Testis (tissue), 3 donors: Measurements from ENCODE around the gene ABLIM3. TPM values are rescaled to one million over a fixed set of nuclear protein-coding genes. Genes with fewer than 3 reads are reported as not detected.
A peak's percentile ranks its signal among the peaks of the same experiment; 100 is the strongest.

ENCODE experiments used
- DNase-seq: peaks from one replicate; pipeline ENCODE4 v3.0.0-alpha.2; 2019
- H3K27ac ChIP-seq, 2 donors: fragments of 200-600 bp; sonication (generic); one replicate each; pipeline ENCODE4 v1.5.1; 2019
- H3K27me3 ChIP-seq: fragments of 200-600 bp; sonication (generic); one replicate; pipeline ENCODE4 v1.5.1; 2019
- H3K36me3 ChIP-seq: fragments of 200-600 bp; sonication (generic); one replicate; pipeline ENCODE4 v1.5.1; 2017; ENCODE audit warnings: low read depth; ENCODE audit errors: missing control alignments
- H3K4me1 ChIP-seq: fragments of 200-600 bp; sonication (generic); one replicate; pipeline ENCODE4 v1.5.1; 2019
- H3K4me3 ChIP-seq, 2 donors: fragments of 200-600 bp; sonication (generic); one replicate each; pipeline ENCODE4 v1.5.1; 2017 to 2019
- H3K9me3 ChIP-seq: fragments of 200-600 bp; sonication (generic); one replicate; pipeline ENCODE4 v1.5.1; 2017
- CTCF ChIP-seq, 3 experiments: fragments of 450-650 bp in 2 of 3; fragments of 200-600 bp in 1 of 3; sonication (generic) in 1 of 3; IDR thresholded peaks; one replicate each; pipeline ENCODE4 v1.5.1; 2016 to 2019; ENCODE audit warnings: antibody characterized with exemption in 3 of 3, mild to moderate bottlenecking in 2 of 3, moderate library complexity in 1 of 3
- POLR2A ChIP-seq: fragments of 450-650 bp; IDR thresholded peaks from one replicate; pipeline ENCODE4 v1.6.1; 2017; ENCODE audit warnings: antibody characterized with exemption, mild to moderate bottlenecking, moderate library complexity
- WGBS, 2 donors: methylation state at CpG; one replicate each; pipeline ENCODE4 v1.1.5; 2018; 5-methylcytosine and 5-hydroxymethylcytosine counted together
- intact Hi-C: fragments of 100-400 bp; cut with DNase I; formaldehyde crosslinking; loops from one replicate; pipeline ENCODE4 v1.15.1; 2023; ENCODE audit warnings: low total_unique reads
- polyA plus RNA-seq: library from polyadenylated mRNA; stranded (reverse); fragments of 350-450 nt; fragmentation: Illumina TruSeq; extraction: RNeasy Lipid Tissue Mini Kit (QIAGEN cat#74804); gene quantifications from one replicate; pipeline ENCODE4 v1.2.3, GENCODE V29; 2014; ENCODE audit warnings: low read depth, low replicate concordance; ENCODE audit not compliant: insufficient read depth
- total RNA-seq, 2 donors: library from RNA; depleted of rRNA; stranded (reverse); fragments of >200 nt; gene quantifications; one replicate each; pipeline ENCODE4 v1.2.3, GENCODE V29; 2016

The ABLIM3 gene
- total and polyA plus RNA-seq, 3 donors from 2014 or later: 5.6 to 8.9 (median 7.6) TPM

GRCh38 chr5:149149942-149150341 is 8.6 kb downstream of the ABLIM3 start:
- WGBS, 2 donors: 67 to 68% methylated on average over 3 of the region's 3 CpGs
- Histone ChIP-seq H3K36me3 (no peaks in the 10 kb centered on the region), H3K4me3 (no peak overlapping the region), H3K27me3 (no peaks in the 10 kb centered on the region), H3K9me3 (no peaks in the 10 kb centered on the region), H3K4me1 (no peaks in the 10 kb centered on the region), H3K27ac (no peak overlapping the region)
- TF ChIP-seq CTCF (IDR thresholded peaks at IDR 0.05) (no peak), POLR2A (no peak)
- no peak for DNase-seq
- intact Hi-C loops: no loop called here

- H3K27me3 ChIP-seq: no peaks in the 10 kb centered on the region
- DNase-seq: no peak
- intact Hi-C loops: no loop called here
- no peaks in the 10 kb centered on the region for H3K4me1 ChIP-seq
- WGBS, 2 donors: 50 to 58% methylated on average over 5 of the region's 5 CpGs
- H3K9me3 ChIP-seq: no peaks in the 10 kb centered on the region
- no peak overlapping the region for H3K4me3 ChIP-seq
- no peak overlapping the region for H3K27ac ChIP-seq
- H3K36me3 ChIP-seq: no peaks in the 10 kb centered on the region
- TF ChIP-seq CTCF (IDR thresholded peaks at IDR 0.05) (no peak), POLR2A (no peak)
These were observed 9.2 kb downstream of the ABLIM3 start for GRCh38 chr5:149150457-149150856.

- WGBS, 2 donors: 86 to 88% methylated on average over 3 of the region's 3 CpGs
- Histone ChIP-seq H3K27me3 (no peaks in the 10 kb centered on the region), H3K4me1 (no peaks in the 10 kb centered on the region), H3K27ac (no peak overlapping the region), H3K36me3 (no peaks in the 10 kb centered on the region), H3K4me3 (no peak overlapping the region), H3K9me3 (no peaks in the 10 kb centered on the region)
- no peak for DNase-seq
- intact Hi-C loops: no loop called here
- TF ChIP-seq CTCF (IDR thresholded peaks at IDR 0.05): peak in 1 of 3 experiments; percentile 5
- no peak for TF ChIP-seq POLR2A
These were observed 10.4 kb downstream of the ABLIM3 start for GRCh38 chr5:149151717-149152116.

GRCh38 chr5:149152317-149152746 is 11.0 kb downstream of the ABLIM3 start:
- TF ChIP-seq CTCF (IDR thresholded peaks at IDR 0.05): no peak
- TF ChIP-seq POLR2A: no peak
- Histone ChIP-seq H3K4me1 (no peaks in the 10 kb centered on the region), H3K36me3 (no peaks in the 10 kb centered on the region), H3K9me3 (no peaks in the 10 kb centered on the region), H3K27ac (no peak overlapping the region), H3K4me3 (no peak overlapping the region), H3K27me3 (no peaks in the 10 kb centered on the region)
- WGBS, 2 donors: 84 to 100% methylated on average over 2 of the region's 2 CpGs
- DNase-seq: no peak
- intact Hi-C loops: no loop called here

GRCh38 chr5:149153193-149153750 is 12.0 kb downstream of the ABLIM3 start:
- no peak overlapping the region for H3K27ac ChIP-seq
- no peaks in the 10 kb centered on the region for H3K36me3 ChIP-seq
- 92 to 95% methylated on average over 4 of the region's 4 CpGs for WGBS, 2 donors
- no peaks in the 10 kb centered on the region for H3K9me3 ChIP-seq
- H3K4me3 ChIP-seq: no peak overlapping the region
- H3K27me3 ChIP-seq: no peaks in the 10 kb centered on the region
- H3K4me1 ChIP-seq: no peaks in the 10 kb centered on the region
- intact Hi-C loops: no loop called here
- no peak for TF ChIP-seq CTCF (IDR thresholded peaks at IDR 0.05)
- TF ChIP-seq POLR2A: no peak
- no peak for DNase-seq
